Stimulated activated CD8-positive, alpha-beta memory T cell treated with anti-CD3 and anti-CD28 coated beads, Interleukin-4, amount 100 ng/mL, for 4 hours (primary cell): Measurements from ENCODE around the gene GRM4.

Source experiments
- DNase-seq, 2 donors: peaks; one replicate each; pipeline ENCODE4 v3.0.0-alpha.2; 2020; ENCODE audit warnings: low read depth in 2 of 2, low spot score in 1 of 2

GRM4 gene

DNA sequence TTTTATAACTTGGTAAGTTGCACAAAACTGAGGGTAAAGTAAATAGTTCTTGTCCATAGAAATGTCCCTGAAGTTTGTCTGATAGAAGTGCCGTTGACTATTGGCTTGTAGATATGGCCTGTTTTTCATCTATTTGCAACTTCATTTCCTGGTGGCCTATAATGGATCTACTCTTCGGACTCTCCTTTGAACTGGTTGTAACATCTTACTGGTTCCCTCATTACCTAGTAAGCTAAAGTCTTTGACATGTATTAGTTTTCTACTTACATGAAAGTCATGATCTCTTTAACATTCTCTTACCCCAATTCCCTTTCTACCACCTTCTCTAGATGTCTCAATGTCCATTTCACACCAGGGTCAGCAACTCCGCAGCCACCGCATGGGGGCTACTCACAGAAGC is 146.3 kb downstream of the GRM4 start:
- DNase-seq = no peak

DNA sequence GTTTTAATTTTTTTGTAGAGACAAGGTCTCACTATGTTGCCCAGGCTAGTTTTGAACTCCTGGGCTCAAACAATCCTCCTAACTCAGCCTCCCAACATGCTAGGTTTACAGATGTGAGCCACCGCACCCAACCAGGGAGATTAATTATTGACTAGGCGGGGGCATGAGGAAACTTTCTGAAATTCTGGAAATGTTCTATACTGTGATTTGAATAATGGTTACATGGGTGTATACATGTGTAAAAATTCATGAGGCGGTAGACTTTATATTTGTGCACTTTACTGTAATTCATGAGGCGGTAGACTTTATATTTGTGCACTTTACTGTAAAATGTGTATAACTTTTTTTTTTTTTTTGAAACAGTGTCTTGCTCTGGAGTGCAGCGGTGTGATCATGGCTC is 147.2 kb downstream of the GRM4 start:
- DNase-seq = no peak

DNA sequence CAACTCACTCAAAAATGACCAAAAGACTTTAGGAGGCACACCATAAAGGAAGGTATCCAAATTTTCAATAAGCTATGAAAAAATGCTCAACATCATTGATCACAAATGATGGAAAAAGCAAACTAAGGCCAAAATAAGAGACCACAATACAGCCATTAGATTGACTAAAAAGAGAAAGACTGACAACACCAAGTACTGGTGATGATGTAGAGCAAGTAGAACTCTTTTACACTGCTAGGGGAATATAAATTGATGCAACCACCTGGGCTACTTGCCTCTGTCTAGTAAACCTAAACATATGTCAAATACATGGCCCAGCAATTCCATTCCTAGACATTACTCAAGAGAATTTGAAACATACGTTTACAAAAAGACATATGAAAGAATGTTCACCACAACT is 148.6 kb downstream of the GRM4 start:
- DNase-seq = no peak

DNA sequence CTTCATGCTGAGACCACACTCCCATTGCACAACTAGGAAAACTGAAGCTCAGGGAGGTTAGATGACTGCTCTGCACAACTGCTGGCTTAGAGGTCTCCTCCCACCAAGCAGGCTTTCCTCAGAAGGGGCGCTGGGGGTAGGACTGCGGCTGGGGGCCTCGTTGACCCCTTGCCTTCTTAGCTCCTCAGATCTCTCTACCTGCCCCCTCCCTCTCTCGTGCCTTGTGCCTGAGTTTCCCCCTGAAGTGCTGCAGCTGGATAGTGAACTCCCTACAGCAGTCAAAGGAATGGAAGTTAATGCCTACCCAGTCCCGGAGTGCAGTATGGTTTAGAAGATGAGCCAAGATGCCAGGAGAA is 149.8 kb downstream of the GRM4 start:
- DNase-seq = no peak

DNA sequence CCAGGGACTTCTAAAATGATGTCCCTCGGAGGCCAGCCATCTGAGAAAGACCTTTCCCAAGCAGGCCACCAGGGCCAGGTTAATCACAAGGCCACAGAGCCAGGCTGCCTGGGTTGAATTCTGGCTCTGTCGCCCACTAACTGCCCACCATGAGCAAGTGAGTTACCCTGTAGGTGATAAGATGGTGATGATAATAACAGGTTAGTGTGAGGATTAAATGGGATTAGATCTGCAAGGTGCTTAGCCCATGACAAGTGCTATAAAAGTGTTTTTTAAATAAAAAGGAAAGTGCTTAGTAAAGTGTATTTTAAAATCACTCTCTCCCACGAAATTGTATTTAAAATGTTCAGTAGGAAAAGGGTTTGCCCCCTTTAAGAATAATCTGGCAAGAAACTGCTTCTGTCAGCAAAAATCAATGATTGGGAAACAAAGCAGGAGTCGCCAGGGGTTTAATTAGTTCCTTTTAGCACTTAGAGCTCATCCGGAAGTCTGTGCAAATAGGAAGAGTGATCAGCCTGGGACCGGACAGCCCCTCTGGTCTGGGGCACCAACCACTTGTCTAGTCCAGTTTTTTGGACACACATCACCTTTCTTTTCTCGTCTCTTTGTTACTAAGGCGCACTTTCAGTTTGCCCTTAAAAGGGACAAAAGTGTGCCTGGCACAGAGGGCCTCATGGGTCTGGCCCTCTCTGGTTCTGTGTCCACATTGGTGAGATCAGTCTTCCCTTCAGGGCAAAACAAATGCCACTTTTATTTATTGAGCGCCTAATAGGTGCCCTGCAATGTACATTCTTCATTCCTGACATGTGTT is 150.4 kb downstream of the GRM4 start:
- no peak for DNase-seq

DNA sequence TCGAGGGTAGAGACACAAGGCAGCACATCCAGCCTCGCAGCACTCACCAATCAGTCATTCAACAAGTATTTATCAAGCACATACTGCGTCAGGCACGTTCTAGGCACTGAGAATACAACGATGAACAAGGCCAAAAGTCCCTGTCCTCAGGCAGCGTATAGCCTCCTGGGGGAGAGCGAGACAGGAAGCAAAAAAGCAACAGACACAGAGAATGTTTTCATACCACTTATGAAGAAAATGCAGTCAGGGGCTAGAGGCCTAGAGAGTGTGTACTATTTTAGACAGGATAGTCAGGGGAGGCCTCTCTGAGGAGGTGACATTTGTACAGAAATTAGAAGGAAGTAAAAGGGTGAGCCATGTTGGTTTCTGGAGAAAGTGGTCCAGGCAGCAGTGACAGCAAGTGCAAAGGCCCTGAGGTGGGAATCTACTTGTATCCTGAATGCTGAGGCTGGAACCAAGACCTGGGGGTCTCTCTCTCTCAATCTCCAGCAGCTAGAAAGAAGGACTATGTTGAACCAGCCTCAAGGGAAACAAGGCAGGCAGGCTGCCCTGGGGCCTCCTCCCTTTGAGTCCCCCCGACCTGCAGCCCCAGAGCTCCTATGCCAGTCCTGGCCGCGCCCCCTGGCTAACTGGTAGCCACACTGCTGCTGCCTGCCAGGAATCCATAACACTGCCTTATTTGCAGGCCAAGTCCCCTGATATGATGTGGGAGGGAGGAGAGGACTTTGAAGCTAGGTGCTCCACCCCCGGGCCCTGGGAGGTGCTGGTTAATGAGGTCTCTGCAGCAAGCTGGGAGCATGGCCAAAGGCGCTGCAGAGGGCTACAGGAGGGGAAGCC is 151.2 kb downstream of the GRM4 start:
- DNase-seq = no peak

DNA sequence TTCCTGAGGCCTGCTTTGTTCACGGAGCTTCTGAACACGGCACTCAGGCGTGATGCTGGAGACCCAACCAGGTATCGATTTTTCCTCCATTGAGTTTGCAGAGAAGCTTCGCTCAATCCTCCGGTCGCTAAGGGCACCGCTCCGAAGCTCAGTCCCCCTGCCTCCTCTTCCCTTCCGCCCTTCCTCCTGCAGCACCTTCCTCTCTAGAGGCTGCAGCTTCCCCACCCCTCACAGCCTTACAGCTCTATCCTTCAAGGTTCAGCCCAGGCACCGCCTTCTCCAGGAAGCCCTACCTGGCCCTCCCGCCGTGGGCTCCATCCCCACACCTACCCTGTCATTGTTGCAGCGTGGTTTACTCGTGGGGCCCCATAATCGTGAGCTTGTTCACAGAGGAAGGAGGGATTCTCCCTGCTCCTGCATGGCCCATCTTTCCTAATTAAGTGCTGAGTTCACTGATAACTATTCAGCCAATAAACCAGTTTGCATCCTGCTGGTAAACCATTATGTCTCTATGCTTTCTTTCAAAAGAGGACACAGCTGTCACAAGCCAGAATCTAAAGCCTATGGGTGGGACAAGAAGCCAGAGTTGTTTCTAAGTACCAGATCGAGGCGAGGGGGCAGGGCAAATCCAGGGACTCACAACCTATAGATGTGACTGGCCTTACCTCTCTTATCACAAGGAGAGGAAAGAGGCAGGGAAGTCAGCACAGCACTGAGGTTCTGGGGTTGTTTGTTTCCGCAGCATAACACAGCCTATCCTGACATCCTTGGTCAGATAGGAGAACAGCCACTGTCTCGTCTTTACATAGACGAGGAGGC is 152.0 kb downstream of the GRM4 start:
- no peak for DNase-seq

DNA sequence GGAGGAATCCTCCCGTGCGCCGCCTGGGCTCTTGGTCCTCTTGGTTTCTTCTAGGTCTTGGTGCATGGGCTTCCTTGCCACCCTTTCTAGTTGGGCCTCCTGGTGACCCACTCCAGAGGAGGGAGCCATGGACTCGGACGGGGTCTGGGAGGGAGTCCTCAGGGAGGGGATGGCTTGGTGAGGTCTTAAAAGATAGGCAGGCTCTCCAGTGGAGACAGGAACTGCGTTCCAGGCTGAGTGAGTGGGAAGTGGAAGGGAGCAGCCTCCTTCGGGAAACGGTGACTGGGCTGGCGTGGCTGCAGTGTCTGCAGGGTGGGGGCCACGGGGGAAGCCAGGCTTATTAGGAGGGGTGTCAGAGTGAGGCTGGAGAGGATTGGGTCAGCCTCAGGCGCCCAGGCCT is 152.8 kb downstream of the GRM4 start:
- DNase-seq = no peak

DNA sequence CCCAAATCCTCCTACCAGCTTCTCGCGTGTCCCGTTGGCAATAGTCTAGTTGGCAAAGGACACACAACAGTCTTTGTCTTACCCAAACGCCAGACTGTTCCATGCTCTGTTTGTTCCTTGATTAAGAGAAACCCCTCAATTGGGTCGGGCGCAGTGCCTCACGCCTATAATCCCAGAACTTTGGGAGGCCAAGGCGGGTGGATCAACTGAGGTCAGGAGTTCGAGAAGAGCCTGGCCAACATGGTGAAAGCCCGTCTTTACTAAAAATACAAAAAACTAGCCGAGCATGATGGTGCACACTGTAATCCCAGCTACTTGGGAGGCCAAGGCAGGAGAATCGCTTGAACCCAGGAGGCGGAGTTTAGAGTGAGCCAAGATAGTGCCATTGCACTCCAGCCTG is 153.7 kb downstream of the GRM4 start:
- no peak for DNase-seq

DNA sequence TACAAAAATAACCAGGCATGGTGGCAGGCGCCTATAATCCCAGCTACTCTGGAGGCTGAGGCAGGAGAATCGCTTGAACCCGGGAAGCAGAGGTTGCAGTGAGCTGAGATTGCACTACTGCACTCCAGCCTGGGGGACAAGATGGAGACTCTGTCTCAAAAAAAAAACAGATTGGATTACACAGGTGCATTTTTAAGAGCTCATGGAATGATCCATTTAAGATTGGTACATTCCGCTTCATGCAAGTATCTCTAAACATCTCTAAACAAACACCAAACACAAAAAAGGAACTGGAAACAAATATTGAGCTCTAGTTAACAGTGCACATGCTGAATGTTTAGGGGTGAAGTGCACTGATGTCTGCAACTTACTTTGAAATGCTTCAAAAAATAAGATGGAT is 154.3 kb downstream of the GRM4 start:
- no peak for DNase-seq

DNA sequence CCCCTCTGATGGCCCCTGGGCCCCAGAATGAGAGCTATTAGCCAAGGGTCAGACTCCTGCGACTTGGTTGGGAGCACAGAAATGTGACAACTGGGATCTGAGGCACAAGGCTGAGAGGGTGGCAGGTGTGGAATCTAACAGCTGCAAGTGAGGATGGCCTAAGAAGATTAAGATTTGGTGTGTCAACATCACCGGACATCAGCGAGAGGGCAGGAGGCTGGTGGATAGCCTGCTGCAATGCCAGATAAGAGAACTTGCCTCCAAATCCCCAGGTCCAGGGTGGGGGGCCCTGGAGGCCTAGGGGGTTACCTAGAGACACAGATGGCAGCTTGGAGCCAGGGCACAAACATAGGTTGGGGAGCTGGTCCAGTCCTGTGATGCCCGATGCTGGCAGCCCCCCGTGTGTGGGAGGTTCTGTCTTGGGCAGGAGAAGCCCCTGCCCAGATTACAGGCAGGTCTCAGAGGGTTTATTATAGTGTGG is 155.8 kb downstream of the GRM4 start:
- no peak for DNase-seq

DNA sequence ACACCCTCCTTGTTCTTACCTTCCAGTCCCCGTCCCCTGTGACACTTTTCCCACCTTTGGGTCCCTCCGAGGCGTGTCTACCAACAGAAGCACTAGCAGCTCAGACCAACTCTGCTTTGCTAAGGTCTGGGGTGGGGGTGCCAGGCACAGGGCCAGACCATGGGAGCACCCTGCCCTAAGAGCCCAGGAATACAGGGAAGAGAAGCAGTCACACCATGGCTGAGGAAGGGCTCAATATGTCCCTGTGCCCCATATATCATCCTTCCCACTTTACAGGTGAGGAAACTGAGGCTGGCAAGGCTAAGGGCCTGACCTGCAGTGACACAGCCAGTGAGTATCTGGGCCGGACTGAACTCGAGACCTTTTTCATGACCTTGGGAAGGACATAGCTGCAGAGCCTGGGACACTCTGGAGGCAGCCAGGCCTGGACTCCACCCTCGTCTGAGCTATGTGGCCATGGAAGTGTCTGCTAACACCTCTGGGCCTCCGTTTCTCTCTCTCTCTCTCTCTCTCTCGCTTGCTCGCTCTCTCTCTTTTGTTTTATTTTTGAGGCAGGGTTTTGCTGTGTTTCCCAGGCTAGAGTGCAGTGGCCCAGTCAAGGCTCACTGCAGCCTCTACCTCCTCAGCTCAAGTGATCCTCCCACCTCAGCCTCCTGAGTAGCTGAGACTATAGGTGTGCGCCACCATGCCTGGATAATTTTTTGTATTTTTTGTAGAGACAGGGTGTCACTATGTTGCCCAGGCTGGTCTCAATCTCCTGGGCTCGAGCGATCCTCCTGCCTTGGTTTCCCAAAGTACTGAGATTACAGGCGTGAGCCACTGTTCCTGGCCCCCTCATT is 156.7 kb downstream of the GRM4 start:
- DNase-seq = no peak

DNA sequence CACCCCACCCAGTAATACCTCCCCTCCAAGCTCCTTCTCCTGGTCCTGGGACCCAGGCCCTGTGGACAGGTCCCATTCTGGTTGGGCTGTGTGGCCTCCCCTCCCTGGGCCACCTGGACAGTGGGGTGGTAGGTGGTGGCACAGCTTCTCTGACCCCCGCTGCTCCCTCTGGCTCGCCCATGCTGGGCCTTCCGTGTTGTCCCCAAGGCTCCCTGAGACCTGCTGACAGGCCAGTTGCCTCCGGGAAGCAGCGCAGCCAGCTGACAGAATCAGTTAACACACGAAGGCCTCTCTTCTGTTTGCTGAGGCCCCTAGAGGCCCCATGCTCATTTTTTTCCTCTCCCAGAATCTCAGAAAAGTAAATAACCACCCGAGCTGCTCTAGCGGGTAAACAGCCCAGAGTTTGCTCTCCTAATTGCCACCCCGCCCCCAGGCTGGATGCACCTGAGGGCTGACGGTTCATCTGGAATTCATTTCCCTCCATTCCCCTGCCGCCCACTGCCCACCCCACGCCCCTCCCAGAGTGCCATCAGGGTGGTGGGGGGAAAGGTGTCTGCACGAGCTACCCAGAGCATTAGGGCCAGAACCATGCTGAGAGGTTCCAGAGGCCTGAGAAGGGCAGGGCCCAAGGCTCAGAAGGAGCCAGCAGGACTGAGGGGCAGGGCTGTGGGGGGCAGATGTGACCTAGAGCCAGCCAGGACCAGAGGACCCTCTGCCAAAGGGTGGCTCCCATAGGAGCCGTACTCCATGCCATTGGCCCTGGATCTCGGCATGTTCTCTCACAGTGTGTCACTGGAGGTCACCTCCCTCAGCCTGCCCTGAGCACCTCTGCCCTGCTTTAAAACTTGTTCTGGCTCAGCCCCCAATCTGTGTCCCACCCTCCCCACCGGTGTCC is 157.5 kb downstream of the GRM4 start:
- DNase-seq = no peak

DNA sequence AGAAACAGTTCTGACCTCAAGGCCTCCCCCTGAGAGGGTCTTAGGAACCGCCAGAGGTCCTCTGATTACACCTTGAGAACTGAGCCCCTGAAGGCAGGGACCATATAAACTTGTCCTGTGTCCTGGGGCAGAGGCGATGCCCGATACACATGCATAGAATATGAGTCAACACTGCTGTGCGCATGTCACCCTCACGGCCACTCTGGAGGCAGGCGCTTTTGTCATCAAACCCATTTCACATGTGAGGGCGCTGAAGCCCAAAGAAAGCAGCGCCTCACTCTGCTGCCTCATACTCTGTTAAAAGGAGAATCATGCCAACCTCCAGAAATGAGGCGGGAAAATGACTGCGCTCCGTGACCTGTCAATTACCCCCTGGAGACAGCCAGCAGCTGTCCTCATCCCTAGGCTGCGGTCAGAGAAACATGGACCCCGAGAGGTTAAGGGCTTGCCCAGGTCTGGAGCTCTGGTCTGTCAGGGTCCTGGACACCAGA is 158.3 kb downstream of the GRM4 start:
- no peak for DNase-seq

DNA sequence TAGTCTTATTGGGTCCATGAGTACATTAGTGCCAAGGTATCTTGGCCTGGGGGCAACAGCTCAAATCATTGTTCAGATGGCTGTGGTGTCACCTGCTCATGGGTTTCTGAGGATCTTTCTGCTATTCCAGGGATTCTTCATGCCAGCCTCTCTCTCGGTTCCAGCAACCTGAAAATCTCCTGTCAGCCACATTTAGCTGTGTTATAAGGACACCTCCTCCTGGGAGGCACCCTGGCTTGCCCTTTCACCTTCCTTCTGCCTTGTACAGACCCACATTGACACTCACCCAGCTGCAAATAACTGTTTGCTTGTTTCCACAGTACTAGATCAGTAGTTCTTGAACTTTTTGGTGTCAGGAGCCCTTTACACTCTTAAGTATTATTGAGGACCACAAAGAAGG is 159.9 kb downstream of the GRM4 start:
- DNase-seq = no peak

DNA sequence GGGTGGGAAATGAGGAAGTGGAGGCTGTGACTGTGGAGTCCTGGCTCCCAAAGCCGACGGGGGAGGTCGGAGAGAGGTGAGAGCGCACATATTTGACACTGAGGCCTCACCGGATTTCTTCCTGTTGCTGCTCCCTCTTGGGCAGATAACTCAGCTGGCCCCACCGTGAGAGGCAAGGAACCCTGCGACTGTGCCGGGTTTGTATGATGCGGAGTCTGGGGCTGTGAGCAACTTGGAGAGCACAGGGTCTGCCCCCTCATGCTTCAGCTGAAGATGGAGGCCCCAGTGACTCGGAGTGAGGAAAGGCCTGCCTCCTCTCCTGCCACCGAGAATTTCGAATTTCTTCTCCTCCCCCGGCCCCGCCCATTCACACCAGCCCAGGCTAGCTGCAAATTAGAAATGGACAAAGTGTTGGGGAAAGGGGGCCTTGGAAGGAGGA is 160.6 kb downstream of the GRM4 start:
- DNase-seq = no peak

DNA sequence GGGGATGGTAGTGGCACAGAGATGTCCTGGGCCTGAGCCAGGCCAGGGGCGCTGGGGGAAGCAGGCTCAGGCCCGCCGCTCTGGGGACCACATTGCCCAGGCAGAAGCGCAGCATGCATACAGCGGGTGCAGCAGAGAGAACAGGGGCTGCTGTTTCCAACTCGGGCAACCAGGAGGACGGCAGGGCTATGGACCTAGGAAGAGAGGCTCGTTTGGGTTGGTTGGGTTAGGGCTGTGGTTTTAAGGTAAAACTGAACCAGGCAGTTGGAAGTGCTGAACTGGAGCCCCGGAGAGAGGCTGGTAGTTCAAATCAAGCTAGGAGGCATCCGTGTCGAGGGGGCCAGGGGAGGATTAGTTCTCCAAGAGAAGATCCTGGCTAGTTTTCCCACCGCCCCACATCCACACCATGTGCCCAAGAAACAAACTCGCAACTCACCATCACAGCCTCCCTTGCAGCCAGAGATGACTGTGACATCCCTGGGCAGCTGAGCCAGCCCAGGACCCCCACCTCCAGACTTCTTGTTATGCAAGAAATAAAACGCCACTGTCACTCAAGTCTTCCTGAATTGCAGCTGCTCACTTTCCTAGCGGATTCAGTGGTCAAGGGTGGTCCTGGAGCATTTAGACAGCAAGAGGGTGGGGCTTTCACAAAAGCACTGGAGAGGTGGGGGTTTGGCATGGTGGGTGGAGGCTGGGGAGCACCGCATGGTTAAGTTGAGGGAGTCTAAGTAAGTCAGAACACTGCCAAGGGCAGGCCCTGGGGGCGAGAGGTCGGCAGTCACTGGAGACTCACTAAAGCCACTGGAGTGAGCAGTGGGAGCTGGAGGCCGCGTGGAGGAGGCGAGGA is 161.2 kb downstream of the GRM4 start:
- DNase-seq = no peak

DNA sequence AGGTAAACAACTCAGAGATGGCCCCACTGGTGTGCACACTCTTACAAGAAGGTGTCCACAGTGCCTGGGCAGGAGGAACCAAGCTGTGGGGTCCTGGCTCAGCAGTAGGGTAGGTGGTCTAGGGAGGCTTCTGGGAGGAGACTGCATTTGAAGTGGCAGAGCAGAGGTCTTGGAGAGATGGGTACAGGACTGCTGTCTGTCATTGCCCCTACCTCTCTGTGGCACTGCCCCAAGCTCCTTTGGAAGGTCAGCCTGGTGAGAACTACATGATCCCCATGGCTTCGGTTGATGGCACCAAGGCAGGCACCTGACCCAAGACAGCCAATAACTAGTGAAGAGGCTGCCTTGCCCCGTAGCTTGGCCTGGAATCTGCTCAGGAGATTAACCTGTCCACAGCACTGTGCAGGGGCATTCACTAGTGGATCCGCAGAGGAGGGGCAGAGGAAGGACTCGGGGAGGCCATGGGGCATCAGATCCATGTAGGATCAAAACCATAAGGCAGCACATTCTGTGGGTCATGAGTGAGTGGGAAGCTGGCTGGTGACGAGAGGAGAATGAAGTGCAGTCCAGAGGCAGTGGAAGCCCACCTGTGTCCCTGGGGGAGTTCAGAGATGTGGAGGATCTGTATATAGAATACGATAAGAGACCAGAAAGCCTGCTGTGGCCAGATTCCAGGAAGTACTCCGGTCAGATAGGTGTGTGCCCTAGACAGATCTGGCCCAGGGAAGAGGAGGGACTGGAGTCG is 162.0 kb downstream of the GRM4 start:
- no peak for DNase-seq
